ENCODE data around the gene AGPAT4.
"Not testable (repeated sequence)": the region's sequence is repeated elsewhere in the genome, so short reads cannot be mapped to it uniquely, and the experiment has no call there.

The AGPAT4 gene

DNA sequence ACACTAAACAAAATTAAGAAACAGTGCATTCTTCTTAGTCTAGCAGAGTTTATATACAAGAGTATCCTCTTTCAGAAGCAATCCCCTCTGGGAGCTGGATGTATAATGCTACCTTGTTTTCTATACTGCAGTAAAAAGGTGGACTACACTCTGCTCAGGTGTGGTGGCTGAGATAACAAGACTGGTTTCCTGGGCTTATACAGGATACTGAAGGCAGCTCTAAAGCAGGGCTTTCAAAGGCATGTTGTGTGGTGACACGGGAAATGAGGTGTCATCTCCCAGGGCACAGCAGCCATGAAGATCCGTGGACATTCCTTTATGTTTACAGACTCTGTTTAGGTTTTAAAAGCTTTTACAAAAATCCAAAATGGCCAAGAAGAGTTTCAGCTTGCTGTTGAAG is 145.6 kb downstream of the AGPAT4 start:
- in situ Hi-C loops (cut with MboI; ENCODE audit: low pct_unique_long_range_greater_than_20kb, low sequenced_read_pairs, unreplicated experiment): loop anchor here (25.0 kb wide), 1 partner anchor 234 kb away; no protein-coding TSS in a partner anchor
- no peak for DNase-seq (ENCODE audit: low spot score)
- TF ChIP-seq, protein P1, sequence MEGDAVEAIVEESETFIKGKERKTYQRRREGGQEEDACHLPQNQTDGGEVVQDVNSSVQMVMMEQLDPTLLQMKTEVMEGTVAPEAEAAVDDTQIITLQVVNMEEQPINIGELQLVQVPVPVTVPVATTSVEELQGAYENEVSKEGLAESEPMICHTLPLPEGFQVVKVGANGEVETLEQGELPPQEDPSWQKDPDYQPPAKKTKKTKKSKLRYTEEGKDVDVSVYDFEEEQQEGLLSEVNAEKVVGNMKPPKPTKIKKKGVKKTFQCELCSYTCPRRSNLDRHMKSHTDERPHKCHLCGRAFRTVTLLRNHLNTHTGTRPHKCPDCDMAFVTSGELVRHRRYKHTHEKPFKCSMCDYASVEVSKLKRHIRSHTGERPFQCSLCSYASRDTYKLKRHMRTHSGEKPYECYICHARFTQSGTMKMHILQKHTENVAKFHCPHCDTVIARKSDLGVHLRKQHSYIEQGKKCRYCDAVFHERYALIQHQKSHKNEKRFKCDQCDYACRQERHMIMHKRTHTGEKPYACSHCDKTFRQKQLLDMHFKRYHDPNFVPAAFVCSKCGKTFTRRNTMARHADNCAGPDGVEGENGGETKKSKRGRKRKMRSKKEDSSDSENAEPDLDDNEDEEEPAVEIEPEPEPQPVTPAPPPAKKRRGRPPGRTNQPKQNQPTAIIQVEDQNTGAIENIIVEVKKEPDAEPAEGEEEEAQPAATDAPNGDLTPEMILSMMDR (IDR thresholded peaks at IDR 0.05; ENCODE audit: extremely low read depth, insufficient read depth, missing control alignments): no peak

DNA sequence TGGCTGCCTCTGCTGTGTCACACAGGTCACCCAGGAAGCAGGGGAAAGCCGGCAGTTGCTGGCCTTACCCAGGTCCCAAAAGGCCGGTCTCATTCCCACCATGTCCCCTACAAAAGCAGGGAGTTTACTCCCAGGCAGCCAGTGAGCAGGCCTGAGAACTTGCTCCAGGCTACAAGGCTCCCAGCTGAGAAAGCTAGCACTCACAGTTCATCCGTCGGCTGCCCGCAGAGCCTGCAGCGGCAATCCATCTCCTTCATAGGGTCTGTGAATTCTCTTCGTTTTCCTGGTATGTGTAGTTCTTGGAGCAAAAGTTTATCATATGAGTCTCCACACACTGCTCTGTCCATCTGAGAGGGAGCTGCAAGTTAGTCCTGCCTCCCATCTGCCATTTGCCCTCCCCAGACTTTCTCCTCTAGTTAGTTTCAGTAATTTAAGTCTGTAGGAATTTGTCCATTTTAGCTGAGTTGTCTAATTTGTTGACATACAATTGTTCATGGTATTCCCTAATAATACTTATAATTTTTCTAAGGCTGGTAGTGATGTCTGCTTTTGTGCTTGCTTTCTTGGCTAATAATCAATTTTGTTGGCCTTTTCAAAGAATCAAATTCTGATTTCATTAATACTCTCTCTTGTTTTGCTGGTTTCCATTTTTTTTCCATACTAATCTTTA is 146.7 kb downstream of the AGPAT4 start:
- in situ Hi-C loops (cut with MboI; ENCODE audit: low pct_unique_long_range_greater_than_20kb, low sequenced_read_pairs, unreplicated experiment): loop anchor here (25.0 kb wide), 1 partner anchor 235 kb away; no protein-coding TSS in a partner anchor
- no peak for DNase-seq (ENCODE audit: low spot score)
- TF ChIP-seq, protein P1 (IDR thresholded peaks at IDR 0.05; ENCODE audit: extremely low read depth, insufficient read depth, missing control alignments): no peak

DNA sequence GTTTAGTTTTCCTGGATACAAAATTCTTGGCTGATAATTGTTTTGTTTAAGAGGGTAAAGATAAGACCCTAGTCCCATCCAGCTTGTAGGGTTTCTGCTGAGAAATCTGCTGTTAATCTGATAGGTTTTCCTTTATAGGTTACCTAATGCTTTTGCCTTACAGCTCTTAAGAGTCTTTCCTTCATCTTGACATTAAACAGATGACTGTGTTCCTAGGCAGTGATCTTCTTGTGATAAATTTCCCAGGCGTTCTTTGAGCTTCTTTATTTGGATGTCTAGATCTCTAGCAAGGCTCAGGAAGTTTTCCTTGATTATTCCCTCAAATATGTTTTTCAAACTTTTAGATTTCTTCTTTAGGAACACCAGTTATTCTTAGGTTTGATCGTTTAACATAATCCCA is 148.3 kb downstream of the AGPAT4 start:
- TF ChIP-seq, protein P1 (IDR thresholded peaks at IDR 0.05; ENCODE audit: extremely low read depth, insufficient read depth, missing control alignments): no peak
- no peak for DNase-seq (ENCODE audit: low spot score)
- in situ Hi-C loops (cut with MboI; ENCODE audit: low pct_unique_long_range_greater_than_20kb, low sequenced_read_pairs, unreplicated experiment): loop anchor here (25.0 kb wide), 1 partner anchor 237 kb away; no protein-coding TSS in a partner anchor

DNA sequence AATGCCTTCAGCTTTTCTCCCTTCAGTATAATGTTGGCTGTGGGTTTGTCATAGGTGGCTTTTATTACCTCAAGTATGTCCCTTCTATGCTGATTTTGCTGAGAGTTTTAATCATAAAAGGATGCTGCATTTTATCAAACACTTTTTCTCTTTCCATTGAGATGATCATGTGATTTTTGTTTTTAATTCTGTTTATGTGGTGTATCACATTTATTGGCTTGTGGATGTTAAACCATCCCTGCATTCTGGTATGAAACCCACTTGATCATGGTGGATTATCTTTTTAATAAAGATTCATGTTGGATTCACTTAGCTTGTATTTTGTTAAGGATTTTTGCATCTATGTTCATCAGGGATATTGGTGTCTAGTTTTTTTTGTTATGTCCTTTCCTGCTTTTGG is 150.5 kb downstream of the AGPAT4 start:
- in situ Hi-C loops (cut with MboI; ENCODE audit: low pct_unique_long_range_greater_than_20kb, low sequenced_read_pairs, unreplicated experiment); DNase-seq (ENCODE audit: low spot score): not testable (repeated sequence)

DNA sequence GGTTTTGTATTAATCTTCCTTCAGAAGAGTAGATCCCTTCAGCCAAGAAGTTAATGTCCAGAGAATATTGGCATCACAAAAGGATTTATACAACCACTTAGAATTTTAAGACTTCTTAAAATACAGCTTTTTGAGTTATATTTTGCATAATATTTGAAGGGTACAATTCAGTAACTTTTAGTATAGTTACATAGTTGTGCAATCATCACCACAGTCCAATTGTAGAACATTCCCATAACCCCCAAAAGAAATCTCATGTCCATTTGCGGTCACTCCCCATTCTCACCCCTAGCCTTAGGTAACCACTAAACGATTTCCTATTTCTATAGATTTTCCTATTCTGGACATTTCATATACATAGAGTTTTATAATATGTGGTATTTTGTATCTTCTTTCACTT is 155.9 kb downstream of the AGPAT4 start:
- TF ChIP-seq, protein P1 (IDR thresholded peaks at IDR 0.05; ENCODE audit: extremely low read depth, insufficient read depth, missing control alignments): no peak
- in situ Hi-C loops (cut with MboI; ENCODE audit: low pct_unique_long_range_greater_than_20kb, low sequenced_read_pairs, unreplicated experiment): no loop called here
- no peak for DNase-seq (ENCODE audit: low spot score)

DNA sequence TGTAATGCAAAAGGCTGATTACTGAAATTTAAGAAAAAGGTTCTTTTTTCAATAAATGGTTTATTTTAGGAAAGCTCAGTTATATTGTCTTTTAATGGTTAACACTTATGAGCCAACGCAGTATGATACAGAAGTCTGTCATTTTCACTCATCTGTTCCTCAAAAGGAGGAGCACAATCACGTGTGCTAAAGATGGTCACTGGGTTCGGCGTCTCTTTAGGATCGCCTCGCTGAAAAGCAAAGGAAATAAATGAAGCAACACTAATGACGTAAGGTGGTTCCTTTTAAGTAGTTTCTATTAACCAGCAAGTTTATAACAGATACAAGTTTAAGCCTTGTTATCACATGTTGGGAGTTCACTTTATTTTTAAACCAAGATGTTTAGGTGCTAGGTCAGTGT is 156.6 kb downstream of the AGPAT4 start:
- DNase-seq (ENCODE audit: low spot score): no peak
- TF ChIP-seq, protein P1 (IDR thresholded peaks at IDR 0.05; ENCODE audit: extremely low read depth, insufficient read depth, missing control alignments): no peak
- in situ Hi-C loops (cut with MboI; ENCODE audit: low pct_unique_long_range_greater_than_20kb, low sequenced_read_pairs, unreplicated experiment): no loop called here

DNA sequence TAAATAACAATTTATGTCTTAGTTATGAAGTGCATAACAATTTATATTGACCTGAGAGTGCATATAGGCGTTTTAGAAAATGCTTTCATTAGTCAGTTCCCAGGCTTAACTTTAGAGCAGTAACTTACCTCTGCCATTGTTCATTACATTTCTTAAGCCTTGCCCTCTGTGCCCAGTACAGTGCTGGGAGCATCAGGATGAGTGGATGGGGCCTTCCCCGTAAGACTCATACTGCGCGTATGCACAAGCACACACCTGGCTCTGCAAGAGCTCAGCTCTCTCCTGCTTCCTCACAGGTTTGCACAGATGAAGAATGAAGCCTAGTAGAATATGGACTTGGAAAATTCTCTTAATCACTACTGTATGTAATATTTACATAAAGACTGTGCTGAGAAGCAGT is 157.3 kb downstream of the AGPAT4 start:
- no peak for DNase-seq (ENCODE audit: low spot score)
- TF ChIP-seq, protein P1 (IDR thresholded peaks at IDR 0.05; ENCODE audit: extremely low read depth, insufficient read depth, missing control alignments): no peak
- in situ Hi-C loops (cut with MboI; ENCODE audit: low pct_unique_long_range_greater_than_20kb, low sequenced_read_pairs, unreplicated experiment): no loop called here

All from GM13977 (cell line).